HFF-Myc (cell line): Measurements from ENCODE around the gene TMEM42.

Source experiments
- DNase-seq: peaks from one replicate; pipeline ENCODE4 v3.0.0-alpha.2; 2011; ENCODE audit warnings: low read depth; ENCODE audit errors: extremely low read depth
- H3K4me3 ChIP-seq: replicated peaks from 2 replicates; pipeline ENCODE4 v1.5.1; 2011; ENCODE audit warnings: low read depth, mild to moderate bottlenecking, control low read depth, low read length
- TF ChIP-seq, protein P1 (sequence below): IDR thresholded peaks from 2 replicates; pipeline ENCODE4 v1.5.1; 2012; ENCODE audit warnings: mild to moderate bottlenecking, low read depth, low read length, control low read depth; ENCODE audit errors: missing control alignments

The TMEM42 gene

DNA sequence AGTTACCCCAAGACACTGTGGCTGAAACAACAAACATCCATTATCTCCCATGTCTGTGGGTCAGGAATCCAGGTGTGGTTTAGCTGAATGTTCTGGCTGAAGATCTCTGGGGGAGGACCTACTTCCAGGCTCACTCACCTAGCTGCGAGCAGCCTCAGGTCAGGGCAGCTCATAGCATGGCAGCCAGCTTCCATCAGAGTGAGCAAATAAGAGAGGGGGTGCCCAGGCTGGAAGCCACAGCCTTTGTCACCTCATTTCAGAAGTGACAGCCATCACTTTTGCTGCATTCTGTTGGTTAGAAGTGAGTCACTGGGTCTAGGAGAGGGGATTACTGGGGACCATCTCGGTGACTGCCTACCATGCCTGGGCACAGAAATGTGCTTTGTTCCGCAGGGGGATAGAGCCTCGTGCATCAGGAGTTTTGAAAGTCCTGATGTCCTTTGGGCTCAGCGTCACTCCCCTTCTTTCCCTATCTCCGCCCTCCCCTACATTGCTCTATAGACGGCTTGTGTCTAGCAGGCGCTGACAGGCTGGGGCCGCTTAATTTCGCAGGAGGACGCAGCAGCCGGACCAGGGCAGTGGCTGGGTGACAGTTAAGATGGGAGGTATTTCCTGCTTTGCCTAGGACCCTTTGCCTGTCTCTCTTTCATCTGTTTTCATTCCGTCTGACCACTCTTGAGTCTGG is 38.1 kb downstream of the TMEM42 start:
- no peak overlapping the region for H3K4me3 ChIP-seq
- DNase-seq, result no peak
- TF ChIP-seq, protein P1, sequence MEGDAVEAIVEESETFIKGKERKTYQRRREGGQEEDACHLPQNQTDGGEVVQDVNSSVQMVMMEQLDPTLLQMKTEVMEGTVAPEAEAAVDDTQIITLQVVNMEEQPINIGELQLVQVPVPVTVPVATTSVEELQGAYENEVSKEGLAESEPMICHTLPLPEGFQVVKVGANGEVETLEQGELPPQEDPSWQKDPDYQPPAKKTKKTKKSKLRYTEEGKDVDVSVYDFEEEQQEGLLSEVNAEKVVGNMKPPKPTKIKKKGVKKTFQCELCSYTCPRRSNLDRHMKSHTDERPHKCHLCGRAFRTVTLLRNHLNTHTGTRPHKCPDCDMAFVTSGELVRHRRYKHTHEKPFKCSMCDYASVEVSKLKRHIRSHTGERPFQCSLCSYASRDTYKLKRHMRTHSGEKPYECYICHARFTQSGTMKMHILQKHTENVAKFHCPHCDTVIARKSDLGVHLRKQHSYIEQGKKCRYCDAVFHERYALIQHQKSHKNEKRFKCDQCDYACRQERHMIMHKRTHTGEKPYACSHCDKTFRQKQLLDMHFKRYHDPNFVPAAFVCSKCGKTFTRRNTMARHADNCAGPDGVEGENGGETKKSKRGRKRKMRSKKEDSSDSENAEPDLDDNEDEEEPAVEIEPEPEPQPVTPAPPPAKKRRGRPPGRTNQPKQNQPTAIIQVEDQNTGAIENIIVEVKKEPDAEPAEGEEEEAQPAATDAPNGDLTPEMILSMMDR, result no peak

DNA sequence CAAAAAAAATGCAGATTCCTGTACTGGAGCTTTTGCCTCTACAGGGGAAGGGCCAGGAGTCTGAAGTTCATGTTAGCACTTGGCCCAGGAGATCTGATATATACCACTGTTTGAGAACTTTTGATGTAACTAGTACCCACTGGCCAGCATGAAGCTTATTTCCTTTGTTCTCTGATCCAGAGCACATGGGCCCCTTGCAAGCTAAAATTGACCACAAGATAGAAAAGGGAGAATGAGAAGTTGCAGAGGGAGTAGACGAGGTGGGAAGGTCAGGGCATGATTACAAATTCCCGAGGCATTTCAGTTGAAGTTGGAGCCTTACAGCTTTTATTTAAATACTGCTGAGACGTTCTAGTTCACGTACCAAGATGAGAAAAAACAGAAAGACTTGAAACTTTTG is 40.9 kb downstream of the TMEM42 start:
- no peak overlapping the region for H3K4me3 ChIP-seq
- DNase-seq, result no peak
- TF ChIP-seq, protein P1, result no peak

DNA sequence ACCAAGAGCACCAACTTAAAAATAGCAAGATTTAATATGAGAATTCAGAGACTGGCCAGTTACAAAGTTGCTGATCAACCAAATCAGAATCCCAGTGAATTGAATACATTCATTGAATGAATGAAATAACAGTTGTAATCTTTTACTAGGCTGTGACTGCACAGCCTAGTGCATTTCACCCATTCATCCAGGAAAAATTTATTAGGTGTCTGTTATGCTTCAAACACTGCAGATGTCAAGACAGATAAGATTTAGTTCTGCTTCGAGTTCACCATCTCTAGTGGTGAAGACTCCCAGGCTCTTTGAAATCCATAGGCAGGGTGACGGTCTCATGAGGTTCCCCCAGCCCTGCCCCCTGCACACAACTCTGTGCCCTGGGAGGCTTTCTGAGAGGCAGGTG is 41.6 kb downstream of the TMEM42 start:
- no peak overlapping the region for H3K4me3 ChIP-seq
- TF ChIP-seq, protein P1, result no peak
- no peak for DNase-seq

DNA sequence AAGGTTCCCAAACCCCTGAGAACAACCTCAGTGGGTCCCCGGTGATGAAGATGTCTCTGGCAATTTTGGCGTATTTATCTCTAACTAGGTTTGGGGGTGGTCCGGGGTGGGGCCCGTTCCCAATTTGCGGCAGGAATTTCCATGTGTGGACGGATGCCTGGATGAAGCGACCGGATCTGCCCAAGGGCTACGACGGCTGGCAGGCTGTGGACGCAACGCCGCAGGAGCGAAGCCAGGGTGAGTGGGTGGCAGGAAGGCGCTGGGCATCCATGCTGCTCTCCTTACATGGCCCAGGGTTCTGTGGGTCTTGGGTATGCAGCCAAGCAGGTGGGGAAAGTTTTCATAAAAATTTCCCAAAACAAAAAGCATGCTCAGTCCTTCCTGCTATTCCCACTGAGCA is 42.0 kb downstream of the TMEM42 start:
- DNase-seq, result no peak
- TF ChIP-seq, protein P1, result no peak
- H3K4me3 ChIP-seq, result no peak overlapping the region

DNA sequence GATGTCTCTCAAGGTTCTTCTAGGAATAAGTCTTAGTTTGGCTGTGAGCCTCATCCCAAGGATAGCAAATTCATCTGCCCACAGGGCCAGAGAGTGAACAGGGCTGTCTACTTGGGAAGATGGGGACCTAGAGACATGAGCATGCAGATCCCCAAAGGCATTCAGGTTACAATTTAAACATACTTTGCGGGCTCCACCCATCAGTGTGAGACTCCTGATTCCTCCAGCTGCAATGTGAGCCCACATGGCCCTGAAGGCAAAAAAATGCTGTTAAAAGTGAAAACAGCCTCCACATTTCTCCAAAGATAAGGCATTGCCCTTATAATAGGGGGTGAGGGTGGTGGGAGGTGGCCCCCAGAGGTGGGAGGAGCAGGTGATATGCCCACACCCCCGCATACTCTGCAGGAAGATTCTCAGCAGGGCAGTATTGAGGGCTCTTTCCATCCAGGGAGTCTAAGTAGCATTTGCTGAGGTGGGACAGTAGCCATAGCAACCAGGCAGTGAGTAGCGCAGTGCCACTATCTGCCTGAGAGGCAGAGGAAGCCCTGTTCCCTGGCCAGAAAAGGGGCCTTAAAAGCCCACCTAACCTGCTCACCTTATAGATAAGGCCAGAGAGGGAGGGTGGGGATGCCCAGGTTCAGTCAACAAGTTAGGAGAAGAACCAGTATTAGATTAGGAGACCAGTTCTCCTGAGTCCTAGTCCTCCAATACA is 43.9 kb downstream of the TMEM42 start:
- H3K4me3 ChIP-seq, result no peak overlapping the region
- DNase-seq, result no peak
- TF ChIP-seq, protein P1, result no peak

DNA sequence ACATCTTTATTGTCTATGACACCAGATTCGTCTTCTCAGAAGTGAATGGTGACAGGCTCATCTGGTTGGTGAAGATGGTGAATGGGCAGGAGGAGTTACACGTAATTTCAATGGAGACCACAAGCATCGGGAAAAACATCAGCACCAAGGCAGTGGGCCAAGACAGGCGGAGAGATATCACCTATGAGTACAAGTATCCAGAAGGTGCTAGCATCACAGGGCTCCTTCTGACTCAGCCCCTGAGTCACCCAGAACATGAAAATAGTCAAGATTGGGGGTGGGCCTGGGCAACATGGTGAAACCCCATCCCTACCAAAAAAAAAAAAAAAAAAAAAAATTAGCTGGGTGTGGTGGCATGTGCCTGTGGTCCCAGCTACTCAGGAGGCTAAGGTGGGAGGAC is 45.3 kb downstream of the TMEM42 start:
- no peak for DNase-seq
- H3K4me3 ChIP-seq, result no peak overlapping the region
- TF ChIP-seq, protein P1, result no peak
